ENCODE measurements around the gene FAM76B. TPM values are rescaled to one million over a fixed set of nuclear protein-coding genes. Genes with fewer than 3 reads are reported as not detected.

The FAM76B gene
- total and polyA plus RNA-seq, 9 of the 15 experiments (the other 6 are each of a cell fraction or from before 2014, with no cell fraction given) = 22.5 to 60.0 (median 35.0) TPM

DNA sequence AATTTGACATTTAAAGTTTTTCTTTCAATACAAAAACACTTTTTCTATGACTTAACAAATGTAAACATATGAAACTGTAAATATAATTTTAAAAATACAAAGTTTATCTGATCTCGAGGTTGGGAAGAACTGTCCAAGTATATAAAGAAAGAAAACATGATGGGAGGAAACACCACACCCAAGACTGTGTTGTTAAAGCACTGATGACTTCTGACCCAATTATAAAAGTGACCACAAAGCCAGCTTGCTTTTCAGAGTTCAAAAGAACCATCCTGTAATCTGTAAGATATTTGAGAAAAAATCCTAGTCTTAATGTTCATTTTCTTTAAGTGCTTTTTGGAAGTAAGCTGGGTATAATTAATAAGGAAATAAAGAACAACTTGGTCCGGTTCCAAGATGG is 16.3 kb upstream of the FAM76B start:
- no peak overlapping the region for H3K9ac ChIP-seq (ENCODE audit: insufficient read depth in 1 of 2, low read depth in 2 of 2, low read length in 2 of 2)
- ATAC-seq (no peak), FAIRE-seq (no peak), DNase-seq (ENCODE audit: extremely low read depth in 1 of 4, low spot score in 3 of 4) (no peak)
- H3K9me1 ChIP-seq (ENCODE audit: control insufficient read depth, insufficient read depth, low read length) = no peaks in the 10 kb centered on the region
- in situ Hi-C loops (cut with MboI) = no loop called here
- H3K4me1 ChIP-seq (replicated peaks in 1 of 2; ENCODE audit: control insufficient read depth in 2 of 2, insufficient read depth in 2 of 2, low read length in 2 of 2) = no peaks in the 10 kb centered on the region
- peaks cover 50% of the 10 kb centered on the region for H3K36me3 ChIP-seq (ENCODE audit: control insufficient read depth, insufficient read depth, low read length)
- no peak overlapping the region for H2AFZ ChIP-seq (ENCODE audit: low read depth, low read length)
- ChIA-PET POLR2A (no interaction called here), CTCF (ENCODE audit: low intra/inter-chr PET ratio) (no interaction called here)
- peaks cover 7% of the 10 kb centered on the region for H3K9me3 ChIP-seq (replicated peaks; ENCODE audit: control insufficient read depth, insufficient read depth, low read depth, low read length)
- H3K27me3 ChIP-seq (ENCODE audit: control insufficient read depth in 2 of 2, insufficient read depth in 2 of 2, low read length in 2 of 2) = no peaks in the 10 kb centered on the region
- no TSS peak for BruUV-seq (replicated peaks)
- no peaks in the 10 kb centered on the region for H3K79me2 ChIP-seq (ENCODE audit: control insufficient read depth, insufficient read depth, low read length)
- no peak overlapping the region for H3K4me2 ChIP-seq (ENCODE audit: insufficient read depth, low read length)
- TF ChIP-seq, protein P1, sequence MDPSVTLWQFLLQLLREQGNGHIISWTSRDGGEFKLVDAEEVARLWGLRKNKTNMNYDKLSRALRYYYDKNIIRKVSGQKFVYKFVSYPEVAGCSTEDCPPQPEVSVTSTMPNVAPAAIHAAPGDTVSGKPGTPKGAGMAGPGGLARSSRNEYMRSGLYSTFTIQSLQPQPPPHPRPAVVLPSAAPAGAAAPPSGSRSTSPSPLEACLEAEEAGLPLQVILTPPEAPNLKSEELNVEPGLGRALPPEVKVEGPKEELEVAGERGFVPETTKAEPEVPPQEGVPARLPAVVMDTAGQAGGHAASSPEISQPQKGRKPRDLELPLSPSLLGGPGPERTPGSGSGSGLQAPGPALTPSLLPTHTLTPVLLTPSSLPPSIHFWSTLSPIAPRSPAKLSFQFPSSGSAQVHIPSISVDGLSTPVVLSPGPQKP (CRISPR knock-in tag; IDR thresholded peaks at IDR 0.05) = no peak
- no peak for TF ChIP-seq MXI1 (IDR thresholded peaks at IDR 0.05; ENCODE audit: low read depth, low read length)
- TF ChIP-seq, protein P2, sequence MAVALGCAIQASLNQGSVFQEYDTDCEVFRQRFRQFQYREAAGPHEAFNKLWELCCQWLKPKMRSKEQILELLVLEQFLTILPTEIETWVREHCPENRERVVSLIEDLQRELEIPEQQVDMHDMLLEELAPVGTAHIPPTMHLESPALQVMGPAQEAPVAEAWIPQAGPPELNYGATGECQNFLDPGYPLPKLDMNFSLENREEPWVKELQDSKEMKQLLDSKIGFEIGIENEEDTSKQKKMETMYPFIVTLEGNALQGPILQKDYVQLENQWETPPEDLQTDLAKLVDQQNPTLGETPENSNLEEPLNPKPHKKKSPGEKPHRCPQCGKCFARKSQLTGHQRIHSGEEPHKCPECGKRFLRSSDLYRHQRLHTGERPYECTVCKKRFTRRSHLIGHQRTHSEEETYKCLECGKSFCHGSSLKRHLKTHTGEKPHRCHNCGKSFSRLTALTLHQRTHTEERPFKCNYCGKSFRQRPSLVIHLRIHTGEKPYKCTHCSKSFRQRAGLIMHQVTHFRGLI (CRISPR knock-in tag; IDR thresholded peaks at IDR 0.05) = no peak
- no peak for TF ChIP-seq ZNF584 (CRISPR knock-in tag; IDR thresholded peaks at IDR 0.05; ENCODE audit: low read depth)
- no peak for TF ChIP-seq XRCC4 (IDR thresholded peaks at IDR 0.05; ENCODE audit: extremely low read depth, insufficient read depth, insufficient read length)
- TF ChIP-seq, protein P3, sequence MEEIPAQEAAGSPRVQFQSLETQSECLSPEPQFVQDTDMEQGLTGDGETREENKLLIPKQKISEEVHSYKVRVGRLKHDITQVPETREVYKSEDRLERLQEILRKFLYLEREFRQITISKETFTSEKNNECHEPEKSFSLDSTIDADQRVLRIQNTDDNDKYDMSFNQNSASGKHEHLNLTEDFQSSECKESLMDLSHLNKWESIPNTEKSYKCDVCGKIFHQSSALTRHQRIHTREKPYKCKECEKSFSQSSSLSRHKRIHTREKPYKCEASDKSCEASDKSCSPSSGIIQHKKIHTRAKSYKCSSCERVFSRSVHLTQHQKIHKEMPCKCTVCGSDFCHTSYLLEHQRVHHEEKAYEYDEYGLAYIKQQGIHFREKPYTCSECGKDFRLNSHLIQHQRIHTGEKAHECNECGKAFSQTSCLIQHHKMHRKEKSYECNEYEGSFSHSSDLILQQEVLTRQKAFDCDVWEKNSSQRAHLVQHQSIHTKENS (CRISPR knock-in tag; IDR thresholded peaks at IDR 0.05) = no peak
- no peak for TF ChIP-seq SMC3 (conservative IDR thresholded peaks at IDR 0.05; ENCODE audit: insufficient read depth, low read depth, low read length)
- TF ChIP-seq ELF1 (tag; IDR thresholded peaks at IDR 0.05) = no peak
- no peak for TF ChIP-seq FOXM1 (IDR thresholded peaks at IDR 0.05; ENCODE audit: low read depth)
- no peak for TF ChIP-seq FOXM1 (CRISPR knock-in tag; IDR thresholded peaks at IDR 0.05; ENCODE audit: low read depth)
- TF ChIP-seq CBX5 (IDR thresholded peaks at IDR 0.05; ENCODE audit: borderline replicate concordance, low read depth) = no peak
- TF ChIP-seq ZNF347 (CRISPR knock-in tag; IDR thresholded peaks at IDR 0.05; ENCODE audit: low read depth) = no peak
- TF ChIP-seq BCL6 (CRISPR knock-in tag; IDR thresholded peaks at IDR 0.05) = no peak
- no peak for TF ChIP-seq PML (IDR thresholded peaks at IDR 0.05; ENCODE audit: low read length)
- TF ChIP-seq, protein P4, sequence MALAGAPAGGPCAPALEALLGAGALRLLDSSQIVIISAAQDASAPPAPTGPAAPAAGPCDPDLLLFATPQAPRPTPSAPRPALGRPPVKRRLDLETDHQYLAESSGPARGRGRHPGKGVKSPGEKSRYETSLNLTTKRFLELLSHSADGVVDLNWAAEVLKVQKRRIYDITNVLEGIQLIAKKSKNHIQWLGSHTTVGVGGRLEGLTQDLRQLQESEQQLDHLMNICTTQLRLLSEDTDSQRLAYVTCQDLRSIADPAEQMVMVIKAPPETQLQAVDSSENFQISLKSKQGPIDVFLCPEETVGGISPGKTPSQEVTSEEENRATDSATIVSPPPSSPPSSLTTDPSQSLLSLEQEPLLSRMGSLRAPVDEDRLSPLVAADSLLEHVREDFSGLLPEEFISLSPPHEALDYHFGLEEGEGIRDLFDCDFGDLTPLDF (CRISPR knock-in tag; IDR thresholded peaks at IDR 0.05) = no peak
- TF ChIP-seq, protein P5, sequence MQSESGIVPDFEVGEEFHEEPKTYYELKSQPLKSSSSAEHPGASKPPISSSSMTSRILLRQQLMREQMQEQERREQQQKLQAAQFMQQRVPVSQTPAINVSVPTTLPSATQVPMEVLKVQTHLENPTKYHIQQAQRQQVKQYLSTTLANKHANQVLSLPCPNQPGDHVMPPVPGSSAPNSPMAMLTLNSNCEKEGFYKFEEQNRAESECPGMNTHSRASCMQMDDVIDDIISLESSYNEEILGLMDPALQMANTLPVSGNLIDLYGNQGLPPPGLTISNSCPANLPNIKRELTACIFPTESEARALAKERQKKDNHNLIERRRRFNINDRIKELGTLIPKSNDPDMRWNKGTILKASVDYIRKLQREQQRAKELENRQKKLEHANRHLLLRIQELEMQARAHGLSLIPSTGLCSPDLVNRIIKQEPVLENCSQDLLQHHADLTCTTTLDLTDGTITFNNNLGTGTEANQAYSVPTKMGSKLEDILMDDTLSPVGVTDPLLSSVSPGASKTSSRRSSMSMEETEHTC (IDR thresholded peaks at IDR 0.05) = no peak
- TF ChIP-seq POLR2G (IDR thresholded peaks at IDR 0.05; ENCODE audit: low read depth, low read length) = no peak
- no peak for TF ChIP-seq SRSF1 (IDR thresholded peaks at IDR 0.05; ENCODE audit: low read depth, low read length)
- no peak overlapping the region for H3K4me3 ChIP-seq
- WGBS (ENCODE audit: insufficient coverage, low coverage, missing lambda C conversion rate) = 89% methylated on average over 2 of the region's 2 CpGs
- H4K20me1 ChIP-seq (replicated peaks; ENCODE audit: control insufficient read depth, insufficient read depth, low read length) = no peaks in the 10 kb centered on the region
- H3K27ac ChIP-seq (ENCODE audit: extremely low read depth, low read depth, low read length) = no peak overlapping the region
- intact Hi-C loops (cut with micrococcal nuclease) = no loop called here

Data from K562 (cell line).